ENCODE data around the gene METTL17. TPM values are rescaled to one million over a fixed set of nuclear protein-coding genes. Genes with fewer than 3 reads are reported as not detected.

METTL17 gene
- total and polyA plus RNA-seq, 9 of the 15 experiments (the other 6 are each of a cell fraction or from before 2014, with no cell fraction given), result 65.6 to 150 (median 90.0) TPM

Small RNA genes lying within 50 kb of the gene (microRNA-seq; reads per million reads assigned to microRNA genes)
- gene MIR6717 (ENCODE audit: borderline microRNAs expressed), result not detected

Small RNA genes lying within 50 kb of the gene (small RNA-seq; reads per million reads assigned to genes)
- not detected for gene RN7SL189P

Other genes starting within 250 kb of the METTL17 start
Only the 7 nearest of the 16 such genes appear.
- not detected in 2 replicates for gene RNASE2, start 34.5 kb upstream of the METTL17 start, total RNA-seq (2014; rRNA removed)
- not detected in 2 replicates for gene RNASE2, start 34.5 kb upstream of the METTL17 start, total RNA-seq (2014; rRNA removed; fragmentation: Illumina TruSeq; extraction: Trizol)
- not detected in 2 replicates for gene RNASE2, start 34.5 kb upstream of the METTL17 start, total RNA-seq (2015; rRNA removed; fragmentation: Illumina TruSeq; extraction: Trizol)
- not detected in 2 replicates for gene RNASE2, start 34.5 kb upstream of the METTL17 start, total RNA-seq (2021)
- not detected in 2 replicates for gene RNASE2, start 34.5 kb upstream of the METTL17 start, polyA plus RNA-seq (2011; rRNA removed)
- not detected in 2 replicates for gene RNASE2, start 34.5 kb upstream of the METTL17 start, polyA plus RNA-seq (2014; fragmentation: Illumina TruSeq; extraction: Trizol)
- gene RNASE2, start 34.5 kb upstream of the METTL17 start, polyA plus RNA-seq (2014; fragmentation: Nextera tagmentation; extraction: Ambion mirVana), result not detected
- gene RNASE2, start 34.5 kb upstream of the METTL17 start, polyA plus RNA-seq (2014; rRNA removed), result not detected in 2 replicates
- not detected in 2 replicates for gene SLC39A2, start 9.3 kb downstream of the METTL17 start, total RNA-seq (2014; rRNA removed)
- not detected in 2 replicates for gene SLC39A2, start 9.3 kb downstream of the METTL17 start, total RNA-seq (2014; rRNA removed; fragmentation: Illumina TruSeq; extraction: Trizol)
- not detected in 2 replicates for gene SLC39A2, start 9.3 kb downstream of the METTL17 start, total RNA-seq (2015; rRNA removed; fragmentation: Illumina TruSeq; extraction: Trizol)
- gene SLC39A2, start 9.3 kb downstream of the METTL17 start, total RNA-seq (2021), result not detected in 2 replicates
- 0.06 and 0.07 TPM in 2 replicates for gene SLC39A2, start 9.3 kb downstream of the METTL17 start, polyA plus RNA-seq (2011; rRNA removed)
- gene SLC39A2, start 9.3 kb downstream of the METTL17 start, polyA plus RNA-seq (2014; fragmentation: Illumina TruSeq; extraction: Trizol), result not detected in 2 replicates
- not detected for gene SLC39A2, start 9.3 kb downstream of the METTL17 start, polyA plus RNA-seq (2014; fragmentation: Nextera tagmentation; extraction: Ambion mirVana)
- 0.09 TPM in 1 of 2 replicates, not detected in the other for gene SLC39A2, start 9.3 kb downstream of the METTL17 start, polyA plus RNA-seq (2014; rRNA removed)
- 44.5 and 62.1 TPM in 2 replicates for gene NDRG2, start 35.1 kb downstream of the METTL17 start, total RNA-seq (2014; rRNA removed)
- gene NDRG2, start 35.1 kb downstream of the METTL17 start, total RNA-seq (2014; rRNA removed; fragmentation: Illumina TruSeq; extraction: Trizol), result 24.9 and 28.2 TPM in 2 replicates
- 27.5 and 28.5 TPM in 2 replicates for gene NDRG2, start 35.1 kb downstream of the METTL17 start, total RNA-seq (2015; rRNA removed; fragmentation: Illumina TruSeq; extraction: Trizol)
- 37.4 and 41.0 TPM in 2 replicates for gene NDRG2, start 35.1 kb downstream of the METTL17 start, total RNA-seq (2021)
- 66.3 and 105 TPM in 2 replicates for gene NDRG2, start 35.1 kb downstream of the METTL17 start, polyA plus RNA-seq (2011; rRNA removed)
- 81.2 and 81.3 TPM in 2 replicates for gene NDRG2, start 35.1 kb downstream of the METTL17 start, polyA plus RNA-seq (2014; fragmentation: Illumina TruSeq; extraction: Trizol)
- 10 to 100 TPM; 10.1 to 22.9 TPM for gene NDRG2, start 35.1 kb downstream of the METTL17 start, polyA plus RNA-seq (2014; fragmentation: Nextera tagmentation; extraction: Ambion mirVana)
- 59.3 and 67.3 TPM in 2 replicates for gene NDRG2, start 35.1 kb downstream of the METTL17 start, polyA plus RNA-seq (2014; rRNA removed)
- 0.18 and 0.24 TPM in 2 replicates for gene TPPP2, start 40.2 kb downstream of the METTL17 start, total RNA-seq (2014; rRNA removed)
- not detected in 2 replicates for gene TPPP2, start 40.2 kb downstream of the METTL17 start, total RNA-seq (2014; rRNA removed; fragmentation: Illumina TruSeq; extraction: Trizol)
- gene TPPP2, start 40.2 kb downstream of the METTL17 start, total RNA-seq (2015; rRNA removed; fragmentation: Illumina TruSeq; extraction: Trizol), result not detected in 2 replicates
- not detected in 2 replicates for gene TPPP2, start 40.2 kb downstream of the METTL17 start, total RNA-seq (2021)
- not detected in 2 replicates for gene TPPP2, start 40.2 kb downstream of the METTL17 start, polyA plus RNA-seq (2011; rRNA removed)
- not detected in 2 replicates for gene TPPP2, start 40.2 kb downstream of the METTL17 start, polyA plus RNA-seq (2014; fragmentation: Illumina TruSeq; extraction: Trizol)
- gene TPPP2, start 40.2 kb downstream of the METTL17 start, polyA plus RNA-seq (2014; fragmentation: Nextera tagmentation; extraction: Ambion mirVana), result not detected
- gene TPPP2, start 40.2 kb downstream of the METTL17 start, polyA plus RNA-seq (2014; rRNA removed), result not detected in 2 replicates
- not detected in 2 replicates for gene RNASE13, start 44.8 kb downstream of the METTL17 start, total RNA-seq (2014; rRNA removed)
- gene RNASE13, start 44.8 kb downstream of the METTL17 start, total RNA-seq (2014; rRNA removed; fragmentation: Illumina TruSeq; extraction: Trizol), result not detected in 2 replicates
- gene RNASE13, start 44.8 kb downstream of the METTL17 start, total RNA-seq (2015; rRNA removed; fragmentation: Illumina TruSeq; extraction: Trizol), result not detected in 2 replicates
- not detected in 2 replicates for gene RNASE13, start 44.8 kb downstream of the METTL17 start, total RNA-seq (2021)
- gene RNASE13, start 44.8 kb downstream of the METTL17 start, polyA plus RNA-seq (2011; rRNA removed), result not detected in 2 replicates
- not detected in 2 replicates for gene RNASE13, start 44.8 kb downstream of the METTL17 start, polyA plus RNA-seq (2014; fragmentation: Illumina TruSeq; extraction: Trizol)
- gene RNASE13, start 44.8 kb downstream of the METTL17 start, polyA plus RNA-seq (2014; fragmentation: Nextera tagmentation; extraction: Ambion mirVana), result not detected
- gene RNASE13, start 44.8 kb downstream of the METTL17 start, polyA plus RNA-seq (2014; rRNA removed), result not detected in 2 replicates
- not detected in 2 replicates for gene RNASE7, start 52.4 kb downstream of the METTL17 start, total RNA-seq (2014; rRNA removed)
- gene RNASE7, start 52.4 kb downstream of the METTL17 start, total RNA-seq (2014; rRNA removed; fragmentation: Illumina TruSeq; extraction: Trizol), result not detected in 2 replicates
- not detected in 2 replicates for gene RNASE7, start 52.4 kb downstream of the METTL17 start, total RNA-seq (2015; rRNA removed; fragmentation: Illumina TruSeq; extraction: Trizol)
- not detected in 2 replicates for gene RNASE7, start 52.4 kb downstream of the METTL17 start, total RNA-seq (2021)
- not detected in 2 replicates for gene RNASE7, start 52.4 kb downstream of the METTL17 start, polyA plus RNA-seq (2011; rRNA removed)
- gene RNASE7, start 52.4 kb downstream of the METTL17 start, polyA plus RNA-seq (2014; fragmentation: Illumina TruSeq; extraction: Trizol), result not detected in 2 replicates
- gene RNASE7, start 52.4 kb downstream of the METTL17 start, polyA plus RNA-seq (2014; fragmentation: Nextera tagmentation; extraction: Ambion mirVana), result not detected
- gene RNASE7, start 52.4 kb downstream of the METTL17 start, polyA plus RNA-seq (2014; rRNA removed), result not detected in 2 replicates
- gene RNASE8, start 67.8 kb downstream of the METTL17 start, total RNA-seq (2014; rRNA removed), result not detected in 2 replicates
- gene RNASE8, start 67.8 kb downstream of the METTL17 start, total RNA-seq (2014; rRNA removed; fragmentation: Illumina TruSeq; extraction: Trizol), result not detected in 2 replicates
- gene RNASE8, start 67.8 kb downstream of the METTL17 start, total RNA-seq (2015; rRNA removed; fragmentation: Illumina TruSeq; extraction: Trizol), result not detected in 2 replicates
- not detected in 2 replicates for gene RNASE8, start 67.8 kb downstream of the METTL17 start, total RNA-seq (2021)
- not detected in 2 replicates for gene RNASE8, start 67.8 kb downstream of the METTL17 start, polyA plus RNA-seq (2011; rRNA removed)
- gene RNASE8, start 67.8 kb downstream of the METTL17 start, polyA plus RNA-seq (2014; fragmentation: Illumina TruSeq; extraction: Trizol), result not detected in 2 replicates
- not detected for gene RNASE8, start 67.8 kb downstream of the METTL17 start, polyA plus RNA-seq (2014; fragmentation: Nextera tagmentation; extraction: Ambion mirVana)
- gene RNASE8, start 67.8 kb downstream of the METTL17 start, polyA plus RNA-seq (2014; rRNA removed), result not detected in 2 replicates

All from K562 (cell line).